SK-N-SH (cell line): ENCODE results near the gene ZFHX3. TPM values are rescaled to one million over a fixed set of nuclear protein-coding genes. Genes with fewer than 3 reads are reported as not detected.

ENCODE experiments used
- CTCF ChIA-PET: fragments of 300-600, 350-600 bp; formaldehyde crosslinking; extraction: SDS; loops from one replicate; lab custom pipeline; 2021; lab: Yijun Ruan, JAX
- POLR2A ChIA-PET: fragments of 350-600 bp; sonication (Branson Sonifier 250); formaldehyde crosslinking; extraction: SDS; loops from one replicate; lab custom pipeline; 2020; ENCODE audit warnings: antibody characterized with exemption, inconsistent platforms; lab: Yijun Ruan, JAX
- DNase-seq: peaks from one replicate; pipeline ENCODE4 v3.0.0; 2012
- H2AFZ ChIP-seq: fragments of 200-600 bp; sonication (generic); 2 replicates; pipeline ENCODE4 v1.8.1; 2016; ENCODE audit warnings: antibody characterized with exemption, mild to moderate bottlenecking, low read depth
- H3F3A ChIP-seq: fragments of 200-600 bp; sonication (generic); replicated peaks from 2 replicates; pipeline ENCODE3; 2016; ENCODE audit warnings: antibody characterized with exemption, mild to moderate bottlenecking; ENCODE audit not compliant: insufficient read depth
- H3K27ac ChIP-seq, 2 experiments: fragments of 200-500 bp in 1 of 2; fragments of 200-600 bp in 1 of 2; sonication (Bioruptor generic) in 1 of 2; sonication (generic), shearing (Covaris generic) in 1 of 2; 2 replicates each; pipeline versions ENCODE4 v1.5.1 to v1.6.1; 2014 to 2016; ENCODE audit warnings: low read depth in 2 of 2, inconsistent platforms in 1 of 2, low read length in 1 of 2, mild to moderate bottlenecking in 1 of 2, mixed read lengths in 1 of 2
- H3K27me3 ChIP-seq: fragments of 200-600 bp; sonication (generic), shearing (Covaris generic); 2 replicates; pipeline ENCODE4 v1.6.1; 2016; ENCODE audit warnings: mixed run types; ENCODE audit not compliant: insufficient read depth
- H3K36me3 ChIP-seq, 2 experiments: fragments of 200-500 bp in 1 of 2; fragments of 200-600 bp in 1 of 2; sonication (Bioruptor generic) in 1 of 2; sonication (generic) in 1 of 2; replicated peaks in 1 of 2; 2 replicates each; pipeline versions ENCODE3 to v1.5.1; 2014 to 2016; ENCODE audit warnings: low read length in 1 of 2, mild to moderate bottlenecking in 1 of 2; ENCODE audit not compliant: insufficient read depth in 2 of 2, control insufficient read depth in 1 of 2
- H3K4me1 ChIP-seq, 2 experiments: fragments of 200-500 bp in 1 of 2; fragments of 200-600 bp in 1 of 2; sonication (Bioruptor generic) in 1 of 2; sonication (generic), shearing (Covaris generic) in 1 of 2; 2 replicates each; pipeline versions ENCODE4 v1.5.1 to v1.6.1; 2014 to 2016; ENCODE audit warnings: low read depth in 1 of 2, low read length in 1 of 2, mixed run types in 1 of 2; ENCODE audit not compliant: insufficient read depth in 2 of 2, control insufficient read depth in 1 of 2
- H3K4me2 ChIP-seq: fragments of 200-600 bp; sonication (generic), shearing (Covaris generic); 2 replicates; pipeline ENCODE4 v1.6.1; 2017; ENCODE audit warnings: mixed run types
- H3K4me3 ChIP-seq, 2 experiments: fragments of 200-500 bp in 1 of 2; fragments of 200-600 bp in 1 of 2; sonication (Bioruptor generic) in 1 of 2; sonication (generic), shearing (Covaris generic) in 1 of 2; 2 replicates each; pipeline versions ENCODE4 v1.5.1 to v1.8.1; 2014 to 2016; ENCODE audit warnings: low read depth in 2 of 2, inconsistent platforms in 1 of 2, low read length in 1 of 2, mild to moderate bottlenecking in 1 of 2, mixed read lengths in 1 of 2, moderate library complexity in 1 of 2
- H3K79me2 ChIP-seq: fragments of 200-600 bp; sonication (generic); 2 replicates; pipeline ENCODE4 v1.8.1; 2017; ENCODE audit warnings: mild to moderate bottlenecking; ENCODE audit not compliant: insufficient read depth
- H3K9ac ChIP-seq: fragments of 200-600 bp; sonication (generic); 2 replicates; pipeline ENCODE4 v1.6.1; 2017; ENCODE audit warnings: mixed run types
- H3K9me2 ChIP-seq: fragments of 200-600 bp; sonication (generic); 2 replicates; pipeline ENCODE4 v1.6.1; 2017; ENCODE audit warnings: mixed run types
- H3K9me3 ChIP-seq: fragments of 200-600 bp; sonication (generic); 2 replicates; pipeline ENCODE4 v1.6.1; 2017; ENCODE audit warnings: mixed run types, mild to moderate bottlenecking, moderate library complexity
- H4K20me1 ChIP-seq: fragments of 200-600 bp; sonication (generic); 2 replicates; pipeline ENCODE4 v1.6.1; 2017; ENCODE audit warnings: mild to moderate bottlenecking, mixed run types; ENCODE audit not compliant: insufficient read depth
- CHD2 ChIP-seq: fragments of 150-350 bp; IDR thresholded peaks from 2 replicates; pipeline ENCODE4 v1.6.1; 2018; ENCODE audit warnings: low read length; ENCODE audit not compliant: partially characterized antibody
- GATA2 ChIP-seq: sonication (generic); formaldehyde crosslinking; IDR thresholded peaks from 2 replicates; pipeline ENCODE4 v1.5.0; 2020; ENCODE audit warnings: mild to moderate bottlenecking, missing genetic modification reagents
- IRF3 ChIP-seq: fragments of 150-350 bp; IDR thresholded peaks from 2 replicates; pipeline ENCODE4 v1.6.1; 2016; ENCODE audit warnings: mild to moderate bottlenecking, low read depth, low read length
- JUND ChIP-seq: IDR thresholded peaks from 2 replicates; pipeline ENCODE4 v1.4.0; 2012
- MXI1 ChIP-seq: IDR thresholded peaks from 2 replicates; pipeline ENCODE4 v1.6.1; 2012; ENCODE audit warnings: mild to moderate bottlenecking, low read depth, low read length, improper control_type of control experiment
- NFIC ChIP-seq: IDR thresholded peaks from 2 replicates; pipeline ENCODE4 v1.4.0; 2012; ENCODE audit warnings: borderline replicate concordance
- RCOR1 ChIP-seq: fragments of 150-350 bp; IDR thresholded peaks from 2 replicates; pipeline ENCODE4 v1.6.1; 2017; ENCODE audit warnings: antibody characterized with exemption, low read length
- RXRA ChIP-seq: IDR thresholded peaks from 2 replicates; pipeline ENCODE4 v1.4.0; 2012; ENCODE audit warnings: low read depth, mild to moderate bottlenecking, borderline replicate concordance
- SIN3A ChIP-seq: IDR thresholded peaks from 2 replicates; pipeline ENCODE4 v1.6.1; 2012; ENCODE audit warnings: low read depth, mild to moderate bottlenecking, low read length, moderate library complexity, borderline replicate concordance
- TCF12 ChIP-seq: IDR thresholded peaks from 2 replicates; pipeline ENCODE4 v1.4.0; 2012
- TEAD4 ChIP-seq: IDR thresholded peaks from 2 replicates; pipeline ENCODE4 v1.4.0; 2012; ENCODE audit warnings: mild to moderate bottlenecking, borderline replicate concordance; ENCODE audit not compliant: insufficient read depth
- YY1 ChIP-seq: IDR thresholded peaks from 2 replicates; pipeline ENCODE4 v1.4.0; 2012; ENCODE audit warnings: low read depth, mild to moderate bottlenecking
- ZBTB33 ChIP-seq: IDR thresholded peaks from 2 replicates; pipeline ENCODE4 v1.4.0; 2012; ENCODE audit warnings: low read depth, borderline replicate concordance
- WGBS: methylation state at CpG from one replicate; pipeline ENCODE4 v1.1.6; 2017; ENCODE audit warnings: low lambda C conversion rate; 5-methylcytosine and 5-hydroxymethylcytosine counted together
- polyA plus RNA-seq, 3 experiments: library from polyadenylated mRNA; depleted of rRNA; stranded (reverse); fragments of >200 nt; gene quantifications; 2 replicates each; pipeline ENCODE4 v1.2.3, GENCODE V29; 2012
- TF ChIP-seq, protein P1 (sequence below): IDR thresholded peaks from 2 replicates; pipeline ENCODE4; 2012
- TF ChIP-seq, protein P2 (sequence below): IDR thresholded peaks from 2 replicates; pipeline ENCODE4 v1.4.0; 2012; ENCODE audit warnings: low read depth, borderline replicate concordance
- TF ChIP-seq, protein P3 (sequence below): IDR thresholded peaks from 2 replicates; pipeline ENCODE4 v1.6.1; 2012; ENCODE audit warnings: mild to moderate bottlenecking, low read depth, low read length, moderate library complexity

Gene ZFHX3
- polyA plus RNA-seq, 1 of the 3 experiments (the other 2 are of a cell fraction), result 2.0 TPM

GRCh38 chr16:73049091-73049490 lies 1.2 kb upstream of the ZFHX3 start (continued):
- no peak for TF ChIP-seq ZBTB33
- TF ChIP-seq, protein P1, sequence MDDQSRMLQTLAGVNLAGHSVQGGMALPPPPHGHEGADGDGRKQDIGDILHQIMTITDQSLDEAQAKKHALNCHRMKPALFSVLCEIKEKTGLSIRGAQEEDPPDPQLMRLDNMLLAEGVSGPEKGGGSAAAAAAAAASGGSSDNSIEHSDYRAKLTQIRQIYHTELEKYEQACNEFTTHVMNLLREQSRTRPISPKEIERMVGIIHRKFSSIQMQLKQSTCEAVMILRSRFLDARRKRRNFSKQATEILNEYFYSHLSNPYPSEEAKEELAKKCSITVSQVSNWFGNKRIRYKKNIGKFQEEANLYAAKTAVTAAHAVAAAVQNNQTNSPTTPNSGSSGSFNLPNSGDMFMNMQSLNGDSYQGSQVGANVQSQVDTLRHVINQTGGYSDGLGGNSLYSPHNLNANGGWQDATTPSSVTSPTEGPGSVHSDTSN, result no peak
- no peak for TF ChIP-seq TEAD4
- TF ChIP-seq RCOR1, result no peak
- TF ChIP-seq TCF12, result no peak
- no peak for TF ChIP-seq JUND

DNA sequence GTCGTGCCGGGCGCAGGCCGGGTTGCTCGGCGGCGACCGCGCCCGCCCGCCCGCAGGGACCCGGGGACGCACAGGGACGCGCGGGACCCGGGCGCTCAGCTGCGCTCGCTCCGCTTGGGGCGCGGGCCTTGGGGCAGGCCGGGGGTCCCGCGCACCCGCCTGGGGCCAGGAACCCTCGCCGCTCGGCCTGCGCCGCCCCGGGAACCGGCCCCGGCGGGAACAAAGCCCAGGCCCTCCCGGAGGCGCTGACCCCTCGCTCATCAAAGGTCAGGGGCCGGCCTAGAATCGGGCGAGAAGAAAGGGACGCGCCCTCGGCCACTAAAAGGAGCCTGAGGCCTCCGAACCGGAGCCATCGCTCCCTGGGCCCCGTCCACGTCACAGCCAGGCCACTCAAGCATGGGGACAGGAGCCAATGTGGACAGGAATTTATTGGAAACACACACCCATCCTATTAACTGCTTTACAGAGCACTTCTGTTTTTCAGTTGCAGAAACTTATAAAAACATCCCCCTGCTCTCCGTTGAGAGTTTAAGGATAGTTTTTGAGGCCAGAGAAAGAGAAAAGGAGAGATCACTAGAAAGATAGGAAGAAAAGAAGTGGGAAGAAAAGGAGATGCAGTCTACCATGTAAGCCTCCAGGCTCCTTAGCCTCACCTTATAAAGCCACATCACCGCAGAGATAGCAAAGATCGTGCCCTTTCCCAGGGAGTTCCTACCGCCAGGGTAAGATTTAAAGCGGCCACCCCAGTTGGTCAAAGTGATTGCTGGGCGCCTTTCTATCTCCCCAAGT lies 558 bp upstream of the ZFHX3 start:
- Histone ChIP-seq H3K79me2 (peaks cover 96% of the 10 kb centered on the region), H2AFZ (no peak overlapping the region), H3K36me3 (no peaks in the 10 kb centered on the region), H3K4me1 (peaks cover 68 to 76% of the 10 kb centered on the region in 2 experiments), H3K27me3 (no peaks in the 10 kb centered on the region), H3K9me3 (no peaks in the 10 kb centered on the region), H3K9me2 (no peaks in the 10 kb centered on the region), H4K20me1 (peaks cover 6% of the 10 kb centered on the region), H3K9ac (peak overlapping the region; percentile 86), H3K4me3 (peak overlapping the region; percentile 68), H3K4me2 (peak overlapping the region; percentile 96), H3F3A (peaks cover 9% of the 10 kb centered on the region), H3K27ac (peak overlapping the region; percentile 66 to 90)
- 26% methylated on average over 11 of the region's 57 CpGs for WGBS
- ChIA-PET CTCF (interaction anchor here (1.6 to 2.5 kb wide), 2 partner anchors 12 to 216 kb away, joined by 4 to 10 read pairs; no protein-coding TSS in a partner anchor), POLR2A (no interaction called here)
- peak; percentile 73 for DNase-seq
- TF ChIP-seq ZBTB33, result no peak
- no peak for TF ChIP-seq NFIC
- no peak for TF ChIP-seq YY1
- TF ChIP-seq IRF3, result no peak
- peak; percentile 27; the same call in 1 of the 2 replicates for TF ChIP-seq MXI1
- TF ChIP-seq, protein P2, sequence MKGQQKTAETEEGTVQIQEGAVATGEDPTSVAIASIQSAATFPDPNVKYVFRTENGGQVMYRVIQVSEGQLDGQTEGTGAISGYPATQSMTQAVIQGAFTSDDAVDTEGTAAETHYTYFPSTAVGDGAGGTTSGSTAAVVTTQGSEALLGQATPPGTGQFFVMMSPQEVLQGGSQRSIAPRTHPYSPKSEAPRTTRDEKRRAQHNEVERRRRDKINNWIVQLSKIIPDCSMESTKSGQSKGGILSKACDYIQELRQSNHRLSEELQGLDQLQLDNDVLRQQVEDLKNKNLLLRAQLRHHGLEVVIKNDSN, result no peak
- TF ChIP-seq SIN3A, result no peak
- TF ChIP-seq, protein P1, result no peak
- no peak for TF ChIP-seq CHD2
- TF ChIP-seq, protein P3, sequence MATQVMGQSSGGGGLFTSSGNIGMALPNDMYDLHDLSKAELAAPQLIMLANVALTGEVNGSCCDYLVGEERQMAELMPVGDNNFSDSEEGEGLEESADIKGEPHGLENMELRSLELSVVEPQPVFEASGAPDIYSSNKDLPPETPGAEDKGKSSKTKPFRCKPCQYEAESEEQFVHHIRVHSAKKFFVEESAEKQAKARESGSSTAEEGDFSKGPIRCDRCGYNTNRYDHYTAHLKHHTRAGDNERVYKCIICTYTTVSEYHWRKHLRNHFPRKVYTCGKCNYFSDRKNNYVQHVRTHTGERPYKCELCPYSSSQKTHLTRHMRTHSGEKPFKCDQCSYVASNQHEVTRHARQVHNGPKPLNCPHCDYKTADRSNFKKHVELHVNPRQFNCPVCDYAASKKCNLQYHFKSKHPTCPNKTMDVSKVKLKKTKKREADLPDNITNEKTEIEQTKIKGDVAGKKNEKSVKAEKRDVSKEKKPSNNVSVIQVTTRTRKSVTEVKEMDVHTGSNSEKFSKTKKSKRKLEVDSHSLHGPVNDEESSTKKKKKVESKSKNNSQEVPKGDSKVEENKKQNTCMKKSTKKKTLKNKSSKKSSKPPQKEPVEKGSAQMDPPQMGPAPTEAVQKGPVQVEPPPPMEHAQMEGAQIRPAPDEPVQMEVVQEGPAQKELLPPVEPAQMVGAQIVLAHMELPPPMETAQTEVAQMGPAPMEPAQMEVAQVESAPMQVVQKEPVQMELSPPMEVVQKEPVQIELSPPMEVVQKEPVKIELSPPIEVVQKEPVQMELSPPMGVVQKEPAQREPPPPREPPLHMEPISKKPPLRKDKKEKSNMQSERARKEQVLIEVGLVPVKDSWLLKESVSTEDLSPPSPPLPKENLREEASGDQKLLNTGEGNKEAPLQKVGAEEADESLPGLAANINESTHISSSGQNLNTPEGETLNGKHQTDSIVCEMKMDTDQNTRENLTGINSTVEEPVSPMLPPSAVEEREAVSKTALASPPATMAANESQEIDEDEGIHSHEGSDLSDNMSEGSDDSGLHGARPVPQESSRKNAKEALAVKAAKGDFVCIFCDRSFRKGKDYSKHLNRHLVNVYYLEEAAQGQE, result no peak
- TF ChIP-seq RXRA, result no peak
- no peak for TF ChIP-seq GATA2 (CRISPR knock-in tag)
